ENCODE results near the gene ABL1.

DNA sequence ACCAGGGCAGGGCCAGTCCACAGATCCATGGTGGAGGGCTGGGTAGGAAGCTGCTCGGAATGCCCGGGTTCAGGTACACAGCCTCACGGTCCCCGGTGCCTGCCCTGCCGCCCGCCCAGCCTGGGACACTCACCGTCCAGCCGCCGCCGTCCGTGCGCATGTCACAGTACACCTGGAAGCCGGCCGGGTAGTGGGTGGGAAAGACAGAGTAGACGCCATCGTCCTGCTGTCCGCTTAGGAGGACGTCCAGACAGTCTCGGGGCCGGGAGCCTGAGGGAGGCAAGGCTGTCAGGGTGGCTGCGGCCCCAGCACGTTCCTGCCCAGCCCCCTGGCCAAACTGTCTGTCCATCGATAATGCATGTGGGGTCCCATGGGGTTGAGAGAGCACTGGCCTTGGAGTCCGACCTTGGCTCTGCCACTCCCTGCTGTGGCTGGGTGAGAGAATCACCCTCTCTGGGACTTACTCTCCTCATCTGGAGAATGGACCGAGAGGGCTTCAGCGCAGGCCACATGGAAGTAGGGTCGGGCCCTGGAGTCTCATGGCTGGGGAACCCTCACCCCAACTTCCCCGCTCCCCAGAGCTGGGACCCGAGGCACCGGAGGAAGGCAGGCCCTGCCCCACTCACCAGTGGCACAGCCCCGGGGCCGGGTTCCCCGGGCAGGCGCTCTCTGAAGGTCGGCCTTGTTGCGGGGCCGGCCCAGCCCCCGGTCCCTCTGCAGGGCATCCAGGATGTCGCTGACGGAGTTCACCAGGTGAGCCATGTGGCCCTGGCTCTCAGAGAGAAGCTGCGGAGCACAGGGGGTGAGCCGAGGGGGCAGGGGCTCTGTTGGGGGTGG lies 88.8 kb downstream of the ABL1 start:
- TF ChIP-seq, protein P1, sequence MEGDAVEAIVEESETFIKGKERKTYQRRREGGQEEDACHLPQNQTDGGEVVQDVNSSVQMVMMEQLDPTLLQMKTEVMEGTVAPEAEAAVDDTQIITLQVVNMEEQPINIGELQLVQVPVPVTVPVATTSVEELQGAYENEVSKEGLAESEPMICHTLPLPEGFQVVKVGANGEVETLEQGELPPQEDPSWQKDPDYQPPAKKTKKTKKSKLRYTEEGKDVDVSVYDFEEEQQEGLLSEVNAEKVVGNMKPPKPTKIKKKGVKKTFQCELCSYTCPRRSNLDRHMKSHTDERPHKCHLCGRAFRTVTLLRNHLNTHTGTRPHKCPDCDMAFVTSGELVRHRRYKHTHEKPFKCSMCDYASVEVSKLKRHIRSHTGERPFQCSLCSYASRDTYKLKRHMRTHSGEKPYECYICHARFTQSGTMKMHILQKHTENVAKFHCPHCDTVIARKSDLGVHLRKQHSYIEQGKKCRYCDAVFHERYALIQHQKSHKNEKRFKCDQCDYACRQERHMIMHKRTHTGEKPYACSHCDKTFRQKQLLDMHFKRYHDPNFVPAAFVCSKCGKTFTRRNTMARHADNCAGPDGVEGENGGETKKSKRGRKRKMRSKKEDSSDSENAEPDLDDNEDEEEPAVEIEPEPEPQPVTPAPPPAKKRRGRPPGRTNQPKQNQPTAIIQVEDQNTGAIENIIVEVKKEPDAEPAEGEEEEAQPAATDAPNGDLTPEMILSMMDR (conservative IDR thresholded peaks at IDR 0.05; ENCODE audit: low read length) = no peak
- no peak for TF ChIP-seq EZH2phosphoT487 (IDR thresholded peaks at IDR 0.05; ENCODE audit: borderline replicate concordance)
